HEK293 (cell line): ENCODE measurements around the gene RNU11.

Source experiments
- CTCF ChIA-PET: fragments of 350-600 bp; formaldehyde crosslinking; extraction: SDS; loops from one replicate; lab custom pipeline; 2021; ENCODE audit warnings: antibody characterized with exemption; lab: Yijun Ruan, JAX
- POLR2A ChIA-PET: fragments of 300-600 bp; formaldehyde crosslinking; extraction: SDS; loops from one replicate; lab custom pipeline; 2020; ENCODE audit warnings: antibody characterized with exemption, inconsistent platforms; lab: Yijun Ruan, JAX
- H3K27ac ChIP-seq: fragments of 200-500 bp; sonication (Bioruptor generic); 2 replicates; pipeline ENCODE4 v1.5.1; 2014; ENCODE audit warnings: low read depth, low read length, control low read depth, inconsistent platforms; ENCODE audit errors: extremely low read depth
- H3K36me3 ChIP-seq, 2 experiments: fragments of 200-500 bp in 1 of 2; sonication (Bioruptor generic) in 1 of 2; 1 replicate in 1 of 2; 2 replicates in 1 of 2; pipeline ENCODE4 v1.5.1; 2014 to 2017; ENCODE audit warnings: inconsistent platforms in 2 of 2, low read length in 2 of 2; ENCODE audit not compliant: control insufficient read depth in 2 of 2, insufficient read depth in 1 of 2
- H3K4me1 ChIP-seq: fragments of 200-500 bp; sonication (Bioruptor generic); 2 replicates; pipeline ENCODE4 v1.5.1; 2014; ENCODE audit warnings: mild to moderate bottlenecking, low read length, inconsistent platforms; ENCODE audit not compliant: control insufficient read depth, insufficient read depth
- H3K4me3 ChIP-seq: 2 replicates; pipeline ENCODE4 v1.5.1; 2011; ENCODE audit warnings: low read depth, mild to moderate bottlenecking, control low read depth, low read length, moderate library complexity
- H3K9me3 ChIP-seq: fragments of 200-500 bp; sonication (Bioruptor generic); 2 replicates; pipeline ENCODE4 v1.5.1; 2014; ENCODE audit warnings: low read depth, low read length, inconsistent platforms; ENCODE audit not compliant: control insufficient read depth, insufficient read depth
- CTCF ChIP-seq: fragments of 450-650 bp; formaldehyde crosslinking; IDR thresholded peaks from 2 replicates; pipeline ENCODE4 v1.5.1; 2016; ENCODE audit warnings: missing biosample characterization, missing genetic modification characterization
- PRDM1 ChIP-seq: fragments of 450-650 bp; formaldehyde crosslinking; IDR thresholded peaks from 2 replicates; pipeline ENCODE4; 2016; ENCODE audit warnings: missing biosample characterization, missing genetic modification characterization
- PRDM2 ChIP-seq: fragments of 450-650 bp; formaldehyde crosslinking; IDR thresholded peaks from 2 replicates; pipeline ENCODE4 v1.5.1; 2016; ENCODE audit warnings: missing biosample characterization, missing genetic modification characterization, borderline replicate concordance
- RBAK ChIP-seq: fragments of 450-650 bp; formaldehyde crosslinking; IDR thresholded peaks from 2 replicates; pipeline ENCODE4 v1.5.1; 2016; ENCODE audit warnings: missing biosample characterization, missing genetic modification characterization
- TSHZ1 ChIP-seq: fragments of 450-650 bp; formaldehyde crosslinking; IDR thresholded peaks from 2 replicates; pipeline ENCODE4 v1.5.1; 2016; ENCODE audit warnings: missing biosample characterization, missing genetic modification characterization, borderline replicate concordance
- ZIC2 ChIP-seq: fragments of 450-650 bp; formaldehyde crosslinking; IDR thresholded peaks from 2 replicates; pipeline ENCODE4 v1.5.1; 2016; ENCODE audit warnings: missing biosample characterization, missing genetic modification characterization
- ZNF10 ChIP-seq: fragments of 450-650 bp; formaldehyde crosslinking; IDR thresholded peaks from 2 replicates; pipeline ENCODE4 v1.5.1; 2017; ENCODE audit warnings: missing biosample characterization, missing genetic modification characterization
- ZNF146 ChIP-seq: fragments of 450-650 bp; formaldehyde crosslinking; IDR thresholded peaks from 2 replicates; pipeline ENCODE4 v1.5.1; 2016; ENCODE audit warnings: missing biosample characterization, missing genetic modification characterization
- ZNF248 ChIP-seq: fragments of 450-650 bp; formaldehyde crosslinking; IDR thresholded peaks from 2 replicates; pipeline ENCODE4 v1.5.1; 2017; ENCODE audit warnings: missing biosample characterization, missing genetic modification characterization
- ZNF266 ChIP-seq: fragments of 450-650 bp; formaldehyde crosslinking; IDR thresholded peaks from 2 replicates; pipeline ENCODE4 v1.5.1; 2016; ENCODE audit warnings: missing biosample characterization, missing genetic modification characterization, low read depth
- ZNF433 ChIP-seq: fragments of 450-650 bp; formaldehyde crosslinking; IDR thresholded peaks from 2 replicates; pipeline ENCODE4 v1.5.1; 2016; ENCODE audit warnings: missing biosample characterization, missing genetic modification characterization, low read depth
- ZNF521 ChIP-seq: fragments of 450-650 bp; formaldehyde crosslinking; IDR thresholded peaks from 2 replicates; pipeline ENCODE4 v1.5.1; 2017; ENCODE audit warnings: missing biosample characterization, mild to moderate bottlenecking, missing genetic modification characterization
- ZNF585B ChIP-seq: fragments of 450-650 bp; formaldehyde crosslinking; IDR thresholded peaks from 2 replicates; pipeline ENCODE4 v1.5.1; 2016; ENCODE audit warnings: missing biosample characterization, missing genetic modification characterization

Gene RNU11

GRCh38 chr1:28632560-28632959 lies 15.8 kb upstream of the RNU11 start:
- ChIA-PET POLR2A (interaction anchor here (0.6 kb wide), 1 partner anchor 51 kb away, joined by 3 read pairs; no protein-coding TSS in a partner anchor), CTCF (no interaction called here)
- H3K9me3 ChIP-seq, result no peaks in the 10 kb centered on the region
- no peak overlapping the region for H3K4me3 ChIP-seq
- no peaks in the 10 kb centered on the region; a peak in 1 of 3 replicates for H3K36me3 ChIP-seq
- H3K4me1 ChIP-seq, result no peaks in the 10 kb centered on the region
- no peak overlapping the region for H3K27ac ChIP-seq
- TF ChIP-seq TSHZ1 (tag by site-specific recombination), result no peak
- TF ChIP-seq ZNF433 (tag by site-specific recombination), result no peak
- TF ChIP-seq ZNF146 (tag by site-specific recombination), result no peak
- TF ChIP-seq ZIC2 (tag by site-specific recombination), result no peak

- H3K36me3 ChIP-seq, result no peaks in the 10 kb centered on the region
Observed at GRCh38 chr1:28640766-28641165, 7.6 kb upstream of the RNU11 start.

GRCh38 chr1:28642056-28642846 lies 6.1 kb upstream of the RNU11 start:
- POLR2A ChIA-PET, result interaction anchor here (0.6 to 3.1 kb wide), 20 partner anchors 17 to 869 kb away, joined by 3 to 44 read pairs (median 4); partner anchors contain the start of genes ATP5IF1, EPB41, GMEB1 and RCC1
- no peaks in the 10 kb centered on the region; the same call in 1 of the 2 replicates for H3K4me1 ChIP-seq
- peak overlapping the region; percentile 75 for H3K4me3 ChIP-seq
- H3K27ac ChIP-seq, result peak overlapping the region; percentile 61
- TF ChIP-seq PRDM2 (tag by site-specific recombination), result peak; percentile 44; the same call in 1 of the 2 replicates
- TF ChIP-seq ZNF521, result no peak
- TF ChIP-seq PRDM1 (tag by site-specific recombination), result peak; percentile 34; the same call in 1 of the 2 replicates
- TF ChIP-seq, all 188 proteins: peak for 2
- CTCF ChIA-PET, result interaction anchor here (1.1 to 3.2 kb wide), 4 partner anchors 100 to 240 kb away, joined by 3 to 13 read pairs (median 8); no protein-coding TSS in a partner anchor
- H3K36me3 ChIP-seq, result no peaks in the 10 kb centered on the region
- no peaks in the 10 kb centered on the region for H3K9me3 ChIP-seq

More at GRCh38 chr1:28640766-28641165, 7.6 kb upstream of the RNU11 start:
- no peak overlapping the region for H3K4me3 ChIP-seq
- CTCF ChIA-PET, result interaction anchor here (0.6 to 3.2 kb wide), 6 partner anchors 36 to 281 kb away, joined by 3 to 13 read pairs (median 4); no protein-coding TSS in a partner anchor
- POLR2A ChIA-PET, result interaction anchor here (0.7 to 1.4 kb wide), 6 partner anchors 8 to 236 kb away, joined by 3 to 6 read pairs (median 4); partner anchors contain the start of genes RNU11 and YTHDF2
- TF ChIP-seq ZNF10 (tag by site-specific recombination), result no peak
- TF ChIP-seq ZNF248 (tag by site-specific recombination), result no peak
- TF ChIP-seq ZNF585B (tag by site-specific recombination), result no peak
- TF ChIP-seq ZNF266 (tag by site-specific recombination), result no peak
- no peak for TF ChIP-seq RBAK (tag by site-specific recombination)
- TF ChIP-seq CTCF (tag by site-specific recombination), result peak; percentile 33; the same call in 1 of the 2 replicates
- no peaks in the 10 kb centered on the region; the same call in 1 of the 2 replicates for H3K4me1 ChIP-seq
- H3K9me3 ChIP-seq, result no peaks in the 10 kb centered on the region
- H3K27ac ChIP-seq, result no peak overlapping the region
